ENCODE data around the gene LCK. TPM values are rescaled to one million over a fixed set of nuclear protein-coding genes. Genes with fewer than 3 reads are reported as not detected.
A peak's percentile ranks its signal among the peaks of the same experiment; 100 is the strongest.

The LCK gene
- total and polyA plus RNA-seq, 2 experiments from 2014 or later, result 33.2 to 86.6 TPM

DNA sequence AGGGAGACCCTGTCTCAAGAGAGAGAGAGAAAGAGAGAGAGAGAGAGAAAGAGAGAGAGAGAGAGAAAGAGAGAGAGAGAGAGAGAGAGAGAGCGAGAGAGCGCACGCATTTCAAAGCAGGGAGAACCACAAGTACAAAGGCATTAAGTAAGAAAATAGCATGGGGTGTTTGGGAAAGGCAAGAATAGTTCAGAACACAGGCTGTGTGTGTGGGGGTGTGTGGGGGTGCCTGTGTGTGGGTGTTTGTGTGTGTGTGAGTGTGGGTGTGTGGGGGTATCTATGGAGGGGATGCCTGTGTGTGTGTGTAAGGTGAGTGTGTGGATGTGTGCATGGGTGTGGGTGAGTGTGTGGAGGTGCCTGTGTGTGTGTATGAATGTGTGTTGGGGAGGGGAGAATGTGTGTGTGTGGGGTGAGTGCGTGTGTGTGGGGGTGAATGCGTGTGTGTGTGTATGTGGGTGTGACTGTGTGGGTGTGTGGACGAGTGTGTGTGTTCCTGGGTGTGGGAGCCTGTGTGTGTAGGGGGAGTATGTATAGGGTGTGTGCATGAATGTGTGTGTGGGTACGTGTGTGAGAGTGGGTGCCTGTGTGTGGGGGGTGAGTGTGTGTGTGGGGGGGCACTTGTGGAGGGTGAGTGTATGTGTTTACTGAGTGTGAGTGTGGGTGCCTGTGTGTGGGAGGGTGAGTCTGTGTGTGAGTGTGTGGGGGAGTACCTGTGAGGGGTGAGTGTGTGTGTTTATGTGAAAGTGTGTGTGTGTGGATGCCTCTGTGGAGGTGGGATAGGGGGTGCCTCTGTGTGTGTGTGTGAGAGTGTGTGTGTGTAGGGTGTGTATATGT lies 21.7 kb downstream of the LCK start (continued):
- TF ChIP-seq NANOG (IDR thresholded peaks at IDR 0.05; ENCODE audit: borderline replicate concordance) (no peak), CREB1 (CRISPR knock-in tag; IDR thresholded peaks at IDR 0.05; ENCODE audit: low read depth) (no peak), EZH2 (IDR thresholded peaks at IDR 0.05; ENCODE audit: low read depth, unreplicated experiment) (no peak), ZNF331 (CRISPR knock-in tag; IDR thresholded peaks at IDR 0.05; ENCODE audit: low read depth) (no peak), JUNB (IDR thresholded peaks at IDR 0.05; ENCODE audit: unreplicated experiment) (no peak), POLR2AphosphoS5 (IDR thresholded peaks at IDR 0.05; ENCODE audit: low read depth) (no peak), EZH2phosphoT487 (IDR thresholded peaks at IDR 0.05; ENCODE audit: unreplicated experiment) (no peak)
- TF ChIP-seq, protein P1, sequence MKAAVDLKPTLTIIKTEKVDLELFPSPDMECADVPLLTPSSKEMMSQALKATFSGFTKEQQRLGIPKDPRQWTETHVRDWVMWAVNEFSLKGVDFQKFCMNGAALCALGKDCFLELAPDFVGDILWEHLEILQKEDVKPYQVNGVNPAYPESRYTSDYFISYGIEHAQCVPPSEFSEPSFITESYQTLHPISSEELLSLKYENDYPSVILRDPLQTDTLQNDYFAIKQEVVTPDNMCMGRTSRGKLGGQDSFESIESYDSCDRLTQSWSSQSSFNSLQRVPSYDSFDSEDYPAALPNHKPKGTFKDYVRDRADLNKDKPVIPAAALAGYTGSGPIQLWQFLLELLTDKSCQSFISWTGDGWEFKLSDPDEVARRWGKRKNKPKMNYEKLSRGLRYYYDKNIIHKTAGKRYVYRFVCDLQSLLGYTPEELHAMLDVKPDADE (IDR thresholded peaks at IDR 0.05), result no peak
- TF ChIP-seq, protein P2, sequence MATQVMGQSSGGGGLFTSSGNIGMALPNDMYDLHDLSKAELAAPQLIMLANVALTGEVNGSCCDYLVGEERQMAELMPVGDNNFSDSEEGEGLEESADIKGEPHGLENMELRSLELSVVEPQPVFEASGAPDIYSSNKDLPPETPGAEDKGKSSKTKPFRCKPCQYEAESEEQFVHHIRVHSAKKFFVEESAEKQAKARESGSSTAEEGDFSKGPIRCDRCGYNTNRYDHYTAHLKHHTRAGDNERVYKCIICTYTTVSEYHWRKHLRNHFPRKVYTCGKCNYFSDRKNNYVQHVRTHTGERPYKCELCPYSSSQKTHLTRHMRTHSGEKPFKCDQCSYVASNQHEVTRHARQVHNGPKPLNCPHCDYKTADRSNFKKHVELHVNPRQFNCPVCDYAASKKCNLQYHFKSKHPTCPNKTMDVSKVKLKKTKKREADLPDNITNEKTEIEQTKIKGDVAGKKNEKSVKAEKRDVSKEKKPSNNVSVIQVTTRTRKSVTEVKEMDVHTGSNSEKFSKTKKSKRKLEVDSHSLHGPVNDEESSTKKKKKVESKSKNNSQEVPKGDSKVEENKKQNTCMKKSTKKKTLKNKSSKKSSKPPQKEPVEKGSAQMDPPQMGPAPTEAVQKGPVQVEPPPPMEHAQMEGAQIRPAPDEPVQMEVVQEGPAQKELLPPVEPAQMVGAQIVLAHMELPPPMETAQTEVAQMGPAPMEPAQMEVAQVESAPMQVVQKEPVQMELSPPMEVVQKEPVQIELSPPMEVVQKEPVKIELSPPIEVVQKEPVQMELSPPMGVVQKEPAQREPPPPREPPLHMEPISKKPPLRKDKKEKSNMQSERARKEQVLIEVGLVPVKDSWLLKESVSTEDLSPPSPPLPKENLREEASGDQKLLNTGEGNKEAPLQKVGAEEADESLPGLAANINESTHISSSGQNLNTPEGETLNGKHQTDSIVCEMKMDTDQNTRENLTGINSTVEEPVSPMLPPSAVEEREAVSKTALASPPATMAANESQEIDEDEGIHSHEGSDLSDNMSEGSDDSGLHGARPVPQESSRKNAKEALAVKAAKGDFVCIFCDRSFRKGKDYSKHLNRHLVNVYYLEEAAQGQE (IDR thresholded peaks at IDR 0.05; ENCODE audit: unreplicated experiment), result no peak

DNA sequence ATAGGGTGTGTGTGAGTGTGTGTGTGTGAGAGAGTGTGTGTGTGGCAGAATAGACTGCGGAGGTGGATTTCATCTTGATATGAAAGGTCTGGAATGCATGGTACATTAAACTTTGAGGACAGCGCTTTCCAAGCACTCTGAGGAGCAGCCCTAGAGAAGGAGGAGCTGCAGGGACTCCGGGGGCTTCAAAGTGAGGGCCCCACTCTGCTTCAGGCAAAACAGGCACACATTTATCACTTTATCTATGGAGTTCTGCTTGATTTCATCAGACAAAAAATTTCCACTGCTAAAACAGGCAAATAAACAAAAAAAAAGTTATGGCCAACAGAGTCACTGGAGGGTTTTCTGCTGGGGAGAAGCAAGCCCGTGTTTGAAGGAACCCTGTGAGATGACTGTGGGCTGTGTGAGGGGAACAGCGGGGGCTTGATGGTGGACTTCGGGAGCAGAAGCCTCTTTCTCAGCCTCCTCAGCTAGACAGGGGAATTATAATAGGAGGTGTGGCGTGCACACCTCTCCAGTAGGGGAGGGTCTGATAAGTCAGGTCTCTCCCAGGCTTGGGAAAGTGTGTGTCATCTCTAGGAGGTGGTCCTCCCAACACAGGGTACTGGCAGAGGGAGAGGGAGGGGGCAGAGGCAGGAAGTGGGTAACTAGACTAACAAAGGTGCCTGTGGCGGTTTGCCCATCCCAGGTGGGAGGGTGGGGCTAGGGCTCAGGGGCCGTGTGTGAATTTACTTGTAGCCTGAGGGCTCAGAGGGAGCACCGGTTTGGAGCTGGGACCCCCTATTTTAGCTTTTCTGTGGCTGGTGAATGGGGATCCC lies 22.5 kb downstream of the LCK start:
- H3K4me2 ChIP-seq, result peak overlapping the region; percentile 93
- TF ChIP-seq ZNF114 (CRISPR knock-in tag; IDR thresholded peaks at IDR 0.05), result no peak
- TF ChIP-seq, protein P3, sequence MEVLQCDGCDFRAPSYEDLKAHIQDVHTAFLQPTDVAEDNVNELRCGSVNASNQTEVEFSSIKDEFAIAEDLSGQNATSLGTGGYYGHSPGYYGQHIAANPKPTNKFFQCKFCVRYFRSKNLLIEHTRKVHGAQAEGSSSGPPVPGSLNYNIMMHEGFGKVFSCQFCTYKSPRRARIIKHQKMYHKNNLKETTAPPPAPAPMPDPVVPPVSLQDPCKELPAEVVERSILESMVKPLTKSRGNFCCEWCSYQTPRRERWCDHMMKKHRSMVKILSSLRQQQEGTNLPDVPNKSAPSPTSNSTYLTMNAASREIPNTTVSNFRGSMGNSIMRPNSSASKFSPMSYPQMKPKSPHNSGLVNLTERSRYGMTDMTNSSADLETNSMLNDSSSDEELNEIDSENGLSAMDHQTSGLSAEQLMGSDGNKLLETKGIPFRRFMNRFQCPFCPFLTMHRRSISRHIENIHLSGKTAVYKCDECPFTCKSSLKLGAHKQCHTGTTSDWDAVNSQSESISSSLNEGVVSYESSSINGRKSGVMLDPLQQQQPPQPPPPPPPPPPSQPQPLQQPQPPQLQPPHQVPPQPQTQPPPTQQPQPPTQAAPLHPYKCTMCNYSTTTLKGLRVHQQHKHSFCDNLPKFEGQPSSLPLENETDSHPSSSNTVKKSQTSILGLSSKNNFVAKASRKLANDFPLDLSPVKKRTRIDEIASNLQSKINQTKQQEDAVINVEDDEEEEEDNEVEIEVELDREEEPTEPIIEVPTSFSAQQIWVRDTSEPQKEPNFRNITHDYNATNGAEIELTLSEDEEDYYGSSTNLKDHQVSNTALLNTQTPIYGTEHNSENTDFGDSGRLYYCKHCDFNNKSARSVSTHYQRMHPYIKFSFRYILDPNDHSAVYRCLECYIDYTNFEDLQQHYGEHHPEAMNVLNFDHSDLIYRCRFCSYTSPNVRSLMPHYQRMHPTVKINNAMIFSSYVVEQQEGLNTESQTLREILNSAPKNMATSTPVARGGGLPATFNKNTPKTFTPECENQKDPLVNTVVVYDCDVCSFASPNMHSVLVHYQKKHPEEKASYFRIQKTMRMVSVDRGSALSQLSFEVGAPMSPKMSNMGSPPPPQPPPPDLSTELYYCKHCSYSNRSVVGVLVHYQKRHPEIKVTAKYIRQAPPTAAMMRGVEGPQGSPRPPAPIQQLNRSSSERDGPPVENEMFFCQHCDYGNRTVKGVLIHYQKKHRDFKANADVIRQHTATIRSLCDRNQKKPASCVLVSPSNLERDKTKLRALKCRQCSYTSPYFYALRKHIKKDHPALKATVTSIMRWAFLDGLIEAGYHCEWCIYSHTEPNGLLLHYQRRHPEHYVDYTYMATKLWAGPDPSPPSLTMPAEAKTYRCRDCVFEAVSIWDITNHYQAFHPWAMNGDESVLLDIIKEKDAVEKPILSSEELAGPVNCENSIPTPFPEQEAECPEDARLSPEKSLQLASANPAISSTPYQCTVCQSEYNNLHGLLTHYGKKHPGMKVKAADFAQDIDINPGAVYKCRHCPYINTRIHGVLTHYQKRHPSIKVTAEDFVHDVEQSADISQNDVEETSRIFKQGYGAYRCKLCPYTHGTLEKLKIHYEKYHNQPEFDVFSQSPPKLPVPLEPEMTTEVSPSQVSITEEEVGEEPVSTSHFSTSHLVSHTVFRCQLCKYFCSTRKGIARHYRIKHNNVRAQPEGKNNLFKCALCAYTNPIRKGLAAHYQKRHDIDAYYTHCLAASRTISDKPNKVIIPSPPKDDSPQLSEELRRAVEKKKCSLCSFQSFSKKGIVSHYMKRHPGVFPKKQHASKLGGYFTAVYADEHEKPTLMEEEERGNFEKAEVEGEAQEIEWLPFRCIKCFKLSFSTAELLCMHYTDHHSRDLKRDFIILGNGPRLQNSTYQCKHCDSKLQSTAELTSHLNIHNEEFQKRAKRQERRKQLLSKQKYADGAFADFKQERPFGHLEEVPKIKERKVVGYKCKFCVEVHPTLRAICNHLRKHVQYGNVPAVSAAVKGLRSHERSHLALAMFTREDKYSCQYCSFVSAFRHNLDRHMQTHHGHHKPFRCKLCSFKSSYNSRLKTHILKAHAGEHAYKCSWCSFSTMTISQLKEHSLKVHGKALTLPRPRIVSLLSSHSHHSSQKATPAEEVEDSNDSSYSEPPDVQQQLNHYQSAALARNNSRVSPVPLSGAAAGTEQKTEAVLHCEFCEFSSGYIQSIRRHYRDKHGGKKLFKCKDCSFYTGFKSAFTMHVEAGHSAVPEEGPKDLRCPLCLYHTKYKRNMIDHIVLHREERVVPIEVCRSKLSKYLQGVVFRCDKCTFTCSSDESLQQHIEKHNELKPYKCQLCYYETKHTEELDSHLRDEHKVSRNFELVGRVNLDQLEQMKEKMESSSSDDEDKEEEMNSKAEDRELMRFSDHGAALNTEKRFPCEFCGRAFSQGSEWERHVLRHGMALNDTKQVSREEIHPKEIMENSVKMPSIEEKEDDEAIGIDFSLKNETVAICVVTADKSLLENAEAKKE (CRISPR knock-in tag; IDR thresholded peaks at IDR 0.05), result no peak
- TF ChIP-seq POLR2AphosphoS5 (IDR thresholded peaks at IDR 0.05; ENCODE audit: low read depth), result peak; percentile 71
- TF ChIP-seq JUNB (IDR thresholded peaks at IDR 0.05; ENCODE audit: unreplicated experiment), result peak; percentile 73

More for the DNA sequence above, 22.5 kb downstream of the LCK start:
- Mint-ChIP-seq H3K4me1 (peaks cover 39% of the 10 kb centered on the region), H3K36me3 (ENCODE audit: low read depth) (peaks cover 18% of the 10 kb centered on the region), H3K4me3 (peak overlapping the region; percentile 72), H3K27ac (peak overlapping the region; percentile 95), H3K9me3 (no peaks in the 10 kb centered on the region), H3K27me3 (ENCODE audit: insufficient read depth, low read depth, poor library complexity) (peaks cover 11% of the 10 kb centered on the region)
- H4K20me1 ChIP-seq (replicated peaks; ENCODE audit: insufficient read depth), result no peaks in the 10 kb centered on the region
- no peaks in the 10 kb centered on the region; the same call in 1 of the 2 replicates for H3K79me2 ChIP-seq (replicated peaks; ENCODE audit: insufficient read depth)
- H3K27me3 ChIP-seq (ENCODE audit: insufficient read depth), result 0 out of 2 replicates have a peak, but pooled peaks cover 5% of the 10 kb centered on the region
- peaks cover 26% of the 10 kb centered on the region for H3K4me1 ChIP-seq (ENCODE audit: insufficient read depth)
- peak overlapping the region; percentile 92 for H2AFZ ChIP-seq
- DNase-seq (ENCODE audit: low spot score) (peak; percentile 95), ATAC-seq (peak; percentile 83)
- H3F3A ChIP-seq (replicated peaks; ENCODE audit: low read depth), result peaks cover 18% of the 10 kb centered on the region
- peak overlapping the region; percentile 65 for H3K4me3 ChIP-seq
- peak overlapping the region; percentile 92; the same call in 1 of the 2 replicates for H3K27ac ChIP-seq (ENCODE audit: low read depth)
- 0 out of 2 replicates have a peak, but pooled peaks cover 3% of the 10 kb centered on the region for H3K9me2 ChIP-seq (ENCODE audit: insufficient read depth)
- peaks cover 6% of the 10 kb centered on the region; the same call in 1 of the 2 replicates for H3K36me3 ChIP-seq (ENCODE audit: insufficient read depth)

All from GM23338 (cell line).